ENCODE data around the gene GLI3.

The GLI3 gene

GRCh38 chr7:41943094-41943577 is 293.9 kb downstream of the GLI3 start:
- peak; percentile 82 for DNase-seq (ENCODE audit: low read depth, low spot score)

GRCh38 chr7:41942468-41943093 is 294.4 kb downstream of the GLI3 start:
- Histone ChIP-seq H3K4me1 (ENCODE audit: insufficient read depth, insufficient read length) (peaks cover 7% of the 10 kb centered on the region), H3K27me3 (ENCODE audit: insufficient read depth, insufficient read length) (peaks cover 18% of the 10 kb centered on the region), H3K36me3 (ENCODE audit: insufficient read depth, insufficient read length, low read length) (no peaks in the 10 kb centered on the region), H3K9me3 (ENCODE audit: insufficient read depth, low read length) (no peaks in the 10 kb centered on the region), H3K4me3 (ENCODE audit: insufficient read length, low read depth) (no peak overlapping the region), H3K9ac (ENCODE audit: insufficient read length, low read depth) (peak overlapping the region; percentile 51)
- DNase-seq (ENCODE audit: low read depth, low spot score) = no peak
- TF ChIP-seq YY1 (IDR thresholded peaks at IDR 0.05; ENCODE audit: insufficient read depth, insufficient read length) (no peak), ZNF274 (IDR thresholded peaks at IDR 0.05; ENCODE audit: low read depth, low read length) (no peak), SUZ12 (IDR thresholded peaks at IDR 0.05; ENCODE audit: extremely low read depth, insufficient read depth, insufficient read length) (no peak)

More at GRCh38 chr7:41943094-41943577, 293.9 kb downstream of the GLI3 start:
- no peaks in the 10 kb centered on the region for H3K9me3 ChIP-seq (ENCODE audit: insufficient read depth, low read length)
- H3K4me3 ChIP-seq (ENCODE audit: insufficient read length, low read depth) = no peak overlapping the region
- H3K9ac ChIP-seq (ENCODE audit: insufficient read length, low read depth) = peak overlapping the region; percentile 51
- TF ChIP-seq SUZ12 (IDR thresholded peaks at IDR 0.05; ENCODE audit: extremely low read depth, insufficient read depth, insufficient read length) (no peak), ZNF274 (IDR thresholded peaks at IDR 0.05; ENCODE audit: low read depth, low read length) (no peak), YY1 (IDR thresholded peaks at IDR 0.05; ENCODE audit: insufficient read depth, insufficient read length) (no peak)
- no peaks in the 10 kb centered on the region for H3K36me3 ChIP-seq (ENCODE audit: insufficient read depth, insufficient read length, low read length)
- peaks cover 7% of the 10 kb centered on the region for H3K4me1 ChIP-seq (ENCODE audit: insufficient read depth, insufficient read length)
- H3K27me3 ChIP-seq (ENCODE audit: insufficient read depth, insufficient read length) = peaks cover 18% of the 10 kb centered on the region

- TF ChIP-seq YY1 (IDR thresholded peaks at IDR 0.05; ENCODE audit: insufficient read depth, insufficient read length) = no peak
- TF ChIP-seq SUZ12 (IDR thresholded peaks at IDR 0.05; ENCODE audit: extremely low read depth, insufficient read depth, insufficient read length) = no peak
- TF ChIP-seq ZNF274 (IDR thresholded peaks at IDR 0.05; ENCODE audit: low read depth, low read length) = no peak
- H3K4me1 ChIP-seq (ENCODE audit: insufficient read depth, insufficient read length) = peaks cover 7% of the 10 kb centered on the region
- H3K36me3 ChIP-seq (ENCODE audit: insufficient read depth, insufficient read length, low read length) = no peaks in the 10 kb centered on the region
- peak; percentile 88 for DNase-seq (ENCODE audit: low read depth, low spot score)
- peaks cover 18% of the 10 kb centered on the region for H3K27me3 ChIP-seq (ENCODE audit: insufficient read depth, insufficient read length)
- no peaks in the 10 kb centered on the region for H3K9me3 ChIP-seq (ENCODE audit: insufficient read depth, low read length)
- no peak overlapping the region for H3K4me3 ChIP-seq (ENCODE audit: insufficient read length, low read depth)
- H3K9ac ChIP-seq (ENCODE audit: insufficient read length, low read depth) = no peak overlapping the region
Measured at GRCh38 chr7:41940760-41941343, 296.2 kb downstream of the GLI3 start.

- H3K4me3 ChIP-seq (ENCODE audit: insufficient read length, low read depth) = no peak overlapping the region
- no peak for DNase-seq (ENCODE audit: low read depth, low spot score)
- H3K9me3 ChIP-seq (ENCODE audit: insufficient read depth, low read length) = no peaks in the 10 kb centered on the region
- peaks cover 7% of the 10 kb centered on the region for H3K4me1 ChIP-seq (ENCODE audit: insufficient read depth, insufficient read length)
- H3K9ac ChIP-seq (ENCODE audit: insufficient read length, low read depth) = no peak overlapping the region
- peaks cover 18% of the 10 kb centered on the region for H3K27me3 ChIP-seq (ENCODE audit: insufficient read depth, insufficient read length)
- no peaks in the 10 kb centered on the region for H3K36me3 ChIP-seq (ENCODE audit: insufficient read depth, insufficient read length, low read length)
- TF ChIP-seq ZNF274 (IDR thresholded peaks at IDR 0.05; ENCODE audit: low read depth, low read length) (no peak), YY1 (IDR thresholded peaks at IDR 0.05; ENCODE audit: insufficient read depth, insufficient read length) (no peak), SUZ12 (IDR thresholded peaks at IDR 0.05; ENCODE audit: extremely low read depth, insufficient read depth, insufficient read length) (no peak)
Measured at GRCh38 chr7:41938371-41938770, 298.6 kb downstream of the GLI3 start.

- no peak for DNase-seq (ENCODE audit: low read depth, low spot score)
- H3K9me3 ChIP-seq (ENCODE audit: insufficient read depth, low read length) = no peaks in the 10 kb centered on the region
Measured at GRCh38 chr7:41933427-41933826, 303.6 kb downstream of the GLI3 start.

GRCh38 chr7:41931263-41931646 is 305.8 kb downstream of the GLI3 start:
- H3K9ac ChIP-seq (ENCODE audit: insufficient read length, low read depth) = no peak overlapping the region
- H3K27me3 ChIP-seq (ENCODE audit: insufficient read depth, insufficient read length) = no peaks in the 10 kb centered on the region
- no peaks in the 10 kb centered on the region for H3K4me1 ChIP-seq (ENCODE audit: insufficient read depth, insufficient read length)
- H3K4me3 ChIP-seq (ENCODE audit: insufficient read length, low read depth) = no peak overlapping the region
- DNase-seq (ENCODE audit: low read depth, low spot score) = no peak
- H3K9me3 ChIP-seq (ENCODE audit: insufficient read depth, low read length) = no peaks in the 10 kb centered on the region
- no peaks in the 10 kb centered on the region for H3K36me3 ChIP-seq (ENCODE audit: insufficient read depth, insufficient read length, low read length)
- no peak for TF ChIP-seq SUZ12 (IDR thresholded peaks at IDR 0.05; ENCODE audit: extremely low read depth, insufficient read depth, insufficient read length)
- no peak for TF ChIP-seq ZNF274 (IDR thresholded peaks at IDR 0.05; ENCODE audit: low read depth, low read length)
- TF ChIP-seq YY1 (IDR thresholded peaks at IDR 0.05; ENCODE audit: insufficient read depth, insufficient read length) = no peak

More at GRCh38 chr7:41933427-41933826, 303.6 kb downstream of the GLI3 start:
- no peaks in the 10 kb centered on the region for H3K36me3 ChIP-seq (ENCODE audit: insufficient read depth, insufficient read length, low read length)
- no peaks in the 10 kb centered on the region for H3K27me3 ChIP-seq (ENCODE audit: insufficient read depth, insufficient read length)
- TF ChIP-seq ZNF274 (IDR thresholded peaks at IDR 0.05; ENCODE audit: low read depth, low read length) (no peak), YY1 (IDR thresholded peaks at IDR 0.05; ENCODE audit: insufficient read depth, insufficient read length) (no peak), SUZ12 (IDR thresholded peaks at IDR 0.05; ENCODE audit: extremely low read depth, insufficient read depth, insufficient read length) (no peak)
- H3K9ac ChIP-seq (ENCODE audit: insufficient read length, low read depth) = no peak overlapping the region
- H3K4me1 ChIP-seq (ENCODE audit: insufficient read depth, insufficient read length) = no peaks in the 10 kb centered on the region
- no peak overlapping the region for H3K4me3 ChIP-seq (ENCODE audit: insufficient read length, low read depth)

- Histone ChIP-seq H3K27me3 (ENCODE audit: insufficient read depth, insufficient read length) (no peaks in the 10 kb centered on the region), H3K9ac (ENCODE audit: insufficient read length, low read depth) (no peak overlapping the region), H3K9me3 (ENCODE audit: insufficient read depth, low read length) (no peaks in the 10 kb centered on the region), H3K36me3 (ENCODE audit: insufficient read depth, insufficient read length, low read length) (no peaks in the 10 kb centered on the region), H3K4me1 (ENCODE audit: insufficient read depth, insufficient read length) (no peaks in the 10 kb centered on the region), H3K4me3 (ENCODE audit: insufficient read length, low read depth) (no peak overlapping the region)
- TF ChIP-seq ZNF274 (IDR thresholded peaks at IDR 0.05; ENCODE audit: low read depth, low read length) (no peak), SUZ12 (IDR thresholded peaks at IDR 0.05; ENCODE audit: extremely low read depth, insufficient read depth, insufficient read length) (no peak), YY1 (IDR thresholded peaks at IDR 0.05; ENCODE audit: insufficient read depth, insufficient read length) (no peak)
- no peak for DNase-seq (ENCODE audit: low read depth, low spot score)
Measured at GRCh38 chr7:41930538-41931262, 306.3 kb downstream of the GLI3 start.
